Measurements from ENCODE around the gene LCOR. TPM values are rescaled to one million over a fixed set of nuclear protein-coding genes. Genes with fewer than 3 reads are reported as not detected.

The LCOR gene
- total RNA-seq, 1 experiment from 2014 or later: 42.1 TPM

- no peak overlapping the region for H2BK5ac ChIP-seq (ENCODE audit: insufficient read length, low read length)
- Mint-ChIP-seq H3K36me3 (ENCODE audit: insufficient read depth in 1 of 3, low read depth in 3 of 3) (no peaks in the 10 kb centered on the region), H3K4me3 (no peak overlapping the region), H3K4me1 (no peaks in the 10 kb centered on the region), H3K27me3 (ENCODE audit: low read depth) (no peaks in the 10 kb centered on the region), H3K27ac (no peak overlapping the region), H3K9me3 (no peaks in the 10 kb centered on the region)
- no peak overlapping the region for H2BK120ac ChIP-seq (ENCODE audit: low read depth, low read length, poor library complexity, severe bottlenecking)
- H3K9me3 ChIP-seq (ENCODE audit: control insufficient read depth, low read depth, low read length): no peaks in the 10 kb centered on the region
- H3K18ac ChIP-seq (ENCODE audit: insufficient read length, low read depth, low read length): no peak overlapping the region
- H2BK15ac ChIP-seq (ENCODE audit: low read depth, low read length): no peak overlapping the region
- no peak overlapping the region for H2BK20ac ChIP-seq (ENCODE audit: low read depth, low read length, poor library complexity, severe bottlenecking)
- H4K20me1 ChIP-seq (ENCODE audit: control insufficient read depth, insufficient read depth, insufficient read length): no peaks in the 10 kb centered on the region
- H3K9ac ChIP-seq (ENCODE audit: extremely low read depth, insufficient read length, low read length): no peak overlapping the region
- no peak overlapping the region for H2BK12ac ChIP-seq (ENCODE audit: insufficient read length, low read depth, low read length)
- H3K27ac ChIP-seq (ENCODE audit: insufficient read length, low read depth, low read length): no peak overlapping the region
- no peak overlapping the region for H3K23ac ChIP-seq (ENCODE audit: insufficient read length, low read depth, low read length)
- H4K5ac ChIP-seq (ENCODE audit: insufficient read length, low read depth, low read length): no peak overlapping the region
- no peaks in the 10 kb centered on the region for H3K79me2 ChIP-seq (ENCODE audit: insufficient read depth, low read length)
- no CpG with 5 or more reads among the region's 2 CpGs for WGBS (ENCODE audit: extremely low coverage, insufficient read length, low lambda C conversion rate)
- H2AFZ ChIP-seq (ENCODE audit: low read length): no peak overlapping the region
- no peaks in the 10 kb centered on the region for H3K79me1 ChIP-seq (ENCODE audit: insufficient read depth, low read depth, low read length, poor library complexity, severe bottlenecking)
- H4K8ac ChIP-seq (replicated peaks; ENCODE audit: insufficient read length, low read depth, low read length): no peak overlapping the region
- H3K14ac ChIP-seq (ENCODE audit: insufficient read depth, low read length): no peak overlapping the region
- no peak overlapping the region for H3K4ac ChIP-seq (ENCODE audit: low read depth, low read length)
- no peaks in the 10 kb centered on the region for H3K23me2 ChIP-seq (ENCODE audit: insufficient read length, low read depth, low read length, poor library complexity, severe bottlenecking)
- H3K4me1 ChIP-seq (ENCODE audit: insufficient read depth, low read length): no peaks in the 10 kb centered on the region
- no peak for DNase-seq
- no peak overlapping the region for H3K4me2 ChIP-seq (ENCODE audit: insufficient read depth, insufficient read length, low read length)
- no peak overlapping the region for H2AK5ac ChIP-seq (ENCODE audit: insufficient read length, low read length)
- TF ChIP-seq CTCF (conservative IDR thresholded peaks at IDR 0.05): no peak
- no peaks in the 10 kb centered on the region for H3K27me3 ChIP-seq (ENCODE audit: insufficient read depth, low read length)
- no peak overlapping the region for H3T11ph ChIP-seq (ENCODE audit: low read length)
- H4K91ac ChIP-seq (ENCODE audit: insufficient read length, low read depth, low read length): no peak overlapping the region
- no peak overlapping the region for H3K56ac ChIP-seq (ENCODE audit: insufficient read length, low read depth, low read length)
Measured at GRCh38 chr10:96975136-96975535, 143.0 kb downstream of the LCOR start.

All from H9 (cell line).